ENCODE measurements around the gene ATR.
A peak's percentile ranks its signal among the peaks of the same experiment; 100 is the strongest.

Gene ATR

DNA sequence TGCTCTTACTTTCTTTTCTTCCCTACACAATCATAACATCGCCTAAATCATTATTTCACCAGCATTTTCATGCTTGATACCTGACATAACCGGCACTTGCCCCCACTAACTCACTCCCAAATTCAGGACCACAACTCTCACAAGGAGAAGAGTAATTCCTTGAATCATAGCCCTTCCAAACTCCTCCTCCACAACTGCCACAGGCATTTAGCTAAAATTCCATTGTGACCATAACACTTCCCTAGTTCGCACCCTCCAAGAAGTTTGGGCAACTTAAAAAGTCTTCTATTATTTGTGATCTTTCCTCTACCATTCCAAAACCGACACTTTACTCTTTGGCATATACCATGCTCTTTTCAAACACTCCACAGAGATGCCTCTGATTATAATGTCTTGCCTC, 71.3 kb downstream of the ATR start:
- FAIRE-seq, result no peak

DNA sequence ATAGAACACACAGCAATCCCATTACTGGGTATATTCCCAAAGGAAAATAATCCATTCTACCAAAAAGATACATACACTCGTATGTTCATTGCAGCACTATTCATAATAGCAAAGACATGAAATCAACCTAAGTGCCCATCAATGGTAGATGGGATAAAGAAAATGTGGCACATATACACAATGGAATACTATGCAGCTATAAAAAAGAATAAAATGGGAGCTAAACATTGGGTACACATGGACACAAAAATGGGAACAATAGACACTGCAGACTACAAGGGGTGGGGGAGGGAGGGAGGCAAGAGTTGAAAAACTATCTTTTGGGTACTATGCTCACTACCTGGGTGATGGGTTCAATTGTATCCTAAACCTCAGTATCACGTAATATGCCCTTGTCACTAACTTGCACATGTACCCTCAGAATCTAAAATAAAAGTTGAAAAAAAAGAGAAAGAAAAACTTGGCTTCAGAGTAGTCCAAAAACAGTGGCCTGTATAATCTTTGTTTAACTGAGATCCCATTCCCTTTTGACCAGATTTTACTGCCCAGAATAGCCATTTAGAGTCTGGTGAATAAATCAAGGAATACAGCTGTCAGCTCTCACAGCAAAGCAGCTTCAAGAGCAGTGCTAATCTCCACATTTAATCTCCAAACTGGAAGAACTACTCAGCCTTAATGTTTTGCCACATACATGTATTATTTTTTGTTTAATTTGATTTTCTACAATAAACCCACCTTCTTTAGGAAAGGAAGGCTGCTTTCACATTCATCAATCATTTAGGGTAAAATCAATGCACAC, 76.1 kb downstream of the ATR start:
- FAIRE-seq, result no peak

DNA sequence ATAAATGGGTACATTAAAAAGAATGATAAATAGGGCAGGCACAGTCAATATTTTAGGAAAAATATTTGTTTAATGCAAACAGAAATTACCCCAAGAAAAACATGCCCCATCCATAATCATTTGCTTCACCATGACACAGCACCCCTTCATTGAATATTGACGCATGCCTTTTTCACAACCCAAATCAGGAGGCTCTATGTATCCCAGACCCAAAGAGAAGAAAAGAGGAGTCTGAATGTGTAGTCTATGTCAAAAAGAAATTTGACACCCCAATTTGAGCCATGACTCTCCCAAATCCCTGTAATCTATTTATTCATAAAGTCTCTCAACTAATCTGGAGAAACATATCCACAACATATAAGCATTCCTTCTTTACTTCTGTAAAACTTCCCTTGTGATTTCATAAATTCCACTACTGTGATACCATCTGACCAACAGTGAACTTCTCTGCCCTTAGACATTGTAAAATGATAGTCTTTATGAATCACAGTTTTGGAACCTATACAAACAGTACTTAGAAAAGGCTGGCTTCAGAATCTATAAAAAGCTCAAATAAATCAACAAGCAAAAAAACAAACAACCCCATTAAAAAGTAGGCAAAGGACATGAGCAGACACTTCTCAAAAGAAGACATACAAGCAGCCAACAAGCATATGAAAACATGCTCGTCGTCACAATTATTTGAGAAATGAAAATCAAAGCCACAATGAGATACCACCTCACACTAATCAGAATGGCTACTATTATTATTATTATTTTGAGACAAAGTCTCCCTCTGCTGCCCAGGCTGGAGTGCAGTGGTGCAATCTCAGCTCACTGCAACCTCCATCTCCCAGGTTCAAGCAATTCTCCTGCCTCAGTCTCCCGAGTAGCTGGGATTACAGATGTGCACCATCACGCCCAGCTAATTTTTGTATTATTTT, 77.3 kb downstream of the ATR start:
- no peak for FAIRE-seq

DNA sequence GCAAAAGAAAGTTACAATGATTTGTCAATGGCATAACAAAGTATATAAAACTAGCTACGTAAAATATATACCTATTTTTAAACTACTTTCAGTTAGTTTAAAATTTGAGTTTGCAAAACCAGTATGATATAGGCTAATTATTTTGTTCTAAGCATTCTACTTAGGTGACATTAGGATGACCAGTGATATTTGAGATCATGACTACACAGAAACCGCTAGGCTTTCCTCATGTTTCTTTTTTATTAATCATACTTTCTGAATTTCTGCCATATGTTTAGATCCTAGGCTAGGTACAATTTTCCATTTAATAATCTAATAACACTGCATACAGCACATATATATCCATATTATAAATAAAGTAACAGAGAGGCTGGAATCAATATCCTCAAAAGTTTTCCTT, 78.3 kb downstream of the ATR start:
- FAIRE-seq, result no peak

DNA sequence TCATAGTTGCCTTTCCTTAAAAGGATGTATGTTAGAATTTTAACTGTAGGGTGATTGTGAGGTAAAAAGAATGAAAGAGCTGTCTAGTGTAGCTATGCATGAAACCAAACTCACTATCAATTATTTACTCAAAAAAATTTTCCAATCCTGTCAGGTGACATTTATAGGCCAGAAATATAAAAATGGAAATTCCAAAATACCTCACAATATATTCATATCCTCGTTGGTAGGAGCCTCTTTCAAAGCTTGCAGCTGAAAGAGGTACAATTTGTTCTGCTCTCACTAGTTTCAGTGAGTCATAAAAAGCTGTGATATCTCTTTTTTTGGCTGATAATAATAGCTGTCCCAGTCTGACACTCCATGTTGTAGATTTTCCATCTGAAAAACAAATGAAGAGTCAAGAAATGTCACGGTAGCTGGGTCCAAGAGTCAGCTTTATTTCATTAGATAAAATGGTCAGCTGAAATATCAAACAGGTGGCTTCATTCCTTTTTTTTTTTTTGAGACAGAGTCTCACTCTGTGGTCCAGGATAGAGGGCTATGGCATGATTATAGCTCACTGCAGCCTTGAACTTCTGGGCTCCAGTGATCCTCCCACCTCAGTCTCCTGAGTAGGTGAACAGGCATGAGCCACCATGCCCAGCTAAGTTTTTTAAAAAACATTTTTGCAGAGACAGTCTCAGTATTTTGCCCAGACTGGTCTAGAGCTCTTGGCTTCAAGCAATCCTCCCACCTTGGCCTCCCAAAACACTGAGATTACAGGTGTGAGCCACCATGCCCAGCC, 79.9 kb downstream of the ATR start:
- no peak for FAIRE-seq

DNA sequence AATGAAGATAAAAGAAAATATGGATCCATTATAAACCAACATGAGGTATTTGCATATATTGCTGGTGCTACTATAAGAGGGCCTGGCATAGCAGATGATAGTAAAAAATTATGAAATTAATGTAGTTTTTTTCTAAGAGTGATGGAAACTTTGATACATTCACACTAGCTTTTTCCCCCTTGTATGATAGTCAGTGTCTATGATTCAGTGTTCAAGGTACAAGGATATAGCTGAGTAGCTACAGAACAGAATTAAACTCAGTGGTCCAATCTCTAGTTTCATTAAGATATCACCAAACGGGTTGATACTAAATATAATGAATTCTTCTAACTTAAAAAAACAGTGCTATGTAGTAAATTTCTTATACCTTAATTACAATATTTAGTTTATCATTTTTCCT, 80.8 kb downstream of the ATR start:
- no peak for FAIRE-seq

DNA sequence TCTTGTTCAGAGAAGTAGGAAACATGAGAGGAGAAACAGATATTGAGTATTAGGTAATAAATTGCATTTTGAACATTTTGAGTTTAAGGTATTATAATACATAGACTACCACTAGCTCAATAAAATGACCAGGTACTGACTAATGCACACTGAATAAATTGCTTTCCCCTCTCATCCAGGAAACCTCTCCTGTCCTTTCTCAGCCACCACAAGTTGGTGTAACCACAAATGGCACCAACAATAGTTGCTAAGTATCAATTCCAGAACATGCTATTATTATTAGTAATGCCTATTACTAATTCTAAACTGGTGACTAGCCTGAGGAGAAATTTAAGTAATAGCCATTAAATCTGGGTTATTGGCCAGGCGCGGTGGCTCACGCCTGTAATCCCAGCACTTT, 83.4 kb downstream of the ATR start:
- no peak for FAIRE-seq

DNA sequence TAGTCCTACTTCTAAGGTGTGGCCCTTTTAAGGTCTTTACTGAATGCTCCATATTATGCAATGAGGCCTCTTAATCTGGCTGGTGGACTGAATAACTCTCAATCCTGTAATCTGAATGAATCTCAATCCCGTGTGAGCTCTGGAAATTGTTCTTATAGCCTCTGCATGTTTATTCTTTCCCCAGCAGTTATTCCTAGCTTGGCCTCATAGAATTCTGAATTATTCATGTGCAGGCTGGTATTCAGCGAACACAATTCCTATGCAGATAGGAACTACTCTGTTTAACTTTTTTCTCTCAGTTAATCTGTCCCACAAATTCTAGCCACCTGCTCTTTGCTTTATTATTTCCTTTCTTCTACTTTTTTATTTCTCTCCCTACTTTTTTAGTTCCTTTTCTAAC, 86.3 kb downstream of the ATR start:
- no peak for FAIRE-seq

DNA sequence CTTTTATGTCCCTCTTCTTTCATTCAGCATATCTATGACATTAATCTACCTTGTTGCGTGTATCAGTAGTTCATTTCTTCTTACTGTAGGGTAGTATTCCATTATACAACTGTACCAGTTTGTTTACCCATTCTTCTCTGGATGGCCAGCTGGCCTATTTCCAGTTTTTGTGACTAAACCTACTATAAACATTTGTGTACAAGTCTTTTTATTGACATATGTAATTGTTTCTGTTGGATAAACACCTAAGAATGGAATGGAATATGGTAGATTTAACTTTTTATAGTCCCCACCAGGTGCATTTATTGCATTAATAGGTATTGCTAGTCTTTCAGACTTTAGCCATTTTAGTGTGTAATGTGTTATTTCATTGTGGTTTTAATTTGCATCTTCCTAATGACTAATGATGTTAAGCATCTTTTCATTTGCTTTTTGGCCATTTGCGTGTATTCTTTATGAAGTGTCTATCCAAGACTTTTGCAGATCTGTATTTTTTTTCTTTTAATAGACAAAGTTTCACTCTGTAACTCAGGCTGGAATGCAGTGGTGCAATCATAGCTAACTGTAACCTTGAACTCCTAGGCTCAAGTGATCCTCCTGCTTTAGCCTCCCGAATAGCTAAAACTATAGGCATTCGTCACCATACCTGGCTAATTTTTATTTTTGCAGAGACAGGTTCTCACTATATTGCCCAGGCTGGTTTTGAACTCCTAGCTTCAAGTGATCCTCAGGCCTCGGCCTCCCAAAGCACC, 88.8 kb downstream of the ATR start:
- no peak for FAIRE-seq

DNA sequence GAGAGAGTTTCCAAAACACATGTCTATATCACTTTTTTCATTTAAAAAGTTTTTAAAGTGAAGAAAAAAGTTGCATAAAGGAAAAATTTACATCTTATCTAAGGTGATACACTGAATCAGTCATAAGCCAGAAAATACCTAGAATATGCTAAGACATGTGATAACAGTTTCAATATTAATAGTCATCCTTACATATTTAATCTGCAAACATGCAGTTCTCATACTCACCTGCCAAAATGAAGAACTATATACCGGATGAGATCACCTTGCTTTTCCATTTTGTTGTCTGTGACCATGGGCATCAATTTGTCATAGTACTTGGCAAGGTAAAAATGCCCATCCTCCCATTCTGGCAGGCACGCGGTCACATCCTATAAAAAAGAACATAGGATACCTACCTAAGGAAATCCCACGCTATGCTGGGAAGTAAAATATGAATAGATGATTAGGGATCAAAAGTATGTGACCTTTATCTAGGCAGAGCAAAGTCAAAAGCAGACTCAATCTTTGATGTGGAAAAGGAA, 93.6 kb downstream of the ATR start:
- no peak for FAIRE-seq

DNA sequence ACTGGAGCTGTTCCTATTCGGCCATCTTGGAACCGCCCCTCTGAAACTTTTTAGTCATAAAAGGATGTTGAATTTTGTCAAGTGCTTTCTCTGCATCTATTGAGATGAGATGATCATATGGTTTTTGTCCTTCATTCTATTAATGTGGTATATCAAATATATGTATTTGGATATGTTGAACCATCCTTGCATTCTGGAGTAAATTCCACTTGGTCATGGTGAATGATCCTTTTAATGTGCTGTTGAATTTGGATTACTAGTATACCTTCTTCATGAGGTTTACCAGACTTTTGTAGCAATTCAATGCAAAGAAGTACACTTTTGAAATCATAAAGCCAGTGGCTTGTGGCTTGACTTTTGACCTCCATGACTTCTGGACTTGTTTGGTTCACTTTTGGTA, 97.3 kb downstream of the ATR start:
- FAIRE-seq, result no peak

DNA sequence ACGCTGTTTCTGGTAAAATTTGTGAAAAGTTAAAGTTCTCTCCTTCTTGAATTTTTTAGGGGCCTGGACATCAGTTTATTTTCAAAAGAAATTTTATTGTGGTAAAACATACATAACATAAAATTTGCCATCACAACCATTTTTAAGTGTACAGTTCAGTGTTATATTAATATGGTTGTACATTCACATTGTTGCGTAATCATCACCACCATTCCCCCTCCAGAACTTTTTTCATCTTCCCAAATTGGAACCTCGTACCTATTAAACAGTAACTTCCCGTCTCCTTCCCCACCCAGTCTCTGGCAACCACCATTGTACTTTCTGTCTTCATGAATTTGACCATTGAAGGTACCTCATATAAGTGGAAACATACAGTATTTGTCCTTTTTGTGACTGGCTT, 107.7 kb downstream of the ATR start:
- no peak for FAIRE-seq

DNA sequence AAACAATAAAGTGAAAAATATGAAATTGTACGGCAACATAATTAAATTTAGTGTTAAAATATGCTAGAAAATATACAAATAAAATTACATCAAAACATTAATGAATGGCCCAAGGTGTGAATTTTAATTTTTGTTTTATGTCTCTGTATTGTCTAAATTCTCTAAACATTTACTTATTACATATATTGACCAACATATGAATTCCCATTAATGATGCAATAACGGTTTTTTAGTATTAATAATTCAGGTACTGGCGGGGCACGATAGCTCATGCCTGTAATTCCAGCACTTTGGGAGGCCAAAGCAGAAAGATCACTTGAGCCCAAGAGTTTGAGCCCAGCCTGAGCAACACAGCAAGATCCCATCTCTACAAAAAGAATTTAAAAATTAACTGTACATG, 110.1 kb downstream of the ATR start:
- FAIRE-seq, result peak; percentile 93

DNA sequence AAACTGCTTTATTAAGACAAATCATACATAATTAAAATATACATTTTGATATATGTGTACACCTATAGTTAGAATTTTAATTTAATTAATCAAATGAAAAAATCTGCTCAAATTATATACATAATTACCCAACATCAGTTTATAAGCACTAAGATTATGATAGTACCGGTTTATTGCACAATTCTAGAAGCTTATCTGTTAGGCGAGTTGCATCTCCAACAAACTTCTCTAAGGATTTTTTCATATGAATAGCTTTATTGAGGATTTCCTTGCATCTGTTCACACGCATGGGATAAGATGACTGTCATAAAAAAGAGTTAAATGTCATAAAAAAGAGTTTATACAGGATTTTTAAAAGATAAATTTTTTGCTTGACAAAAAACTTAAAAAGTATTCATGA, 110.8 kb downstream of the ATR start:
- FAIRE-seq, result peak; percentile 66

DNA sequence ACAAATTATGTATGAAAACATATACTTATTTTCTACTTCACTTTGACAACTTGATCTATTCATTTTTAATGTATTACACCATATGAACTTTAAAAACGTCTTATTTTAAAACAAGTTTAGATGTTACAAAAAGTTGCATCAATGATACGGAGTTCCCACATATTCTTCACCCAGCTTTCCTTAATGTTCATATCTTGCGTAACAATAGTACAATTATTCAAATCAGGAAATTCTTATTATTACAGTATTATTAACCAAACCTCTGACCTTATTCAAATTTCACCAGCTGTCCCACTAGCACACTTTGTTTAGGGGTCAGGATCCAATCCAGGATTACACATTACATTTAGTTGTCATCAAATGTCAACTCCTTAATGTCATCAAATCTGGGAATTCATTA, 117.8 kb downstream of the ATR start:
- peak; percentile 17 for FAIRE-seq

DNA sequence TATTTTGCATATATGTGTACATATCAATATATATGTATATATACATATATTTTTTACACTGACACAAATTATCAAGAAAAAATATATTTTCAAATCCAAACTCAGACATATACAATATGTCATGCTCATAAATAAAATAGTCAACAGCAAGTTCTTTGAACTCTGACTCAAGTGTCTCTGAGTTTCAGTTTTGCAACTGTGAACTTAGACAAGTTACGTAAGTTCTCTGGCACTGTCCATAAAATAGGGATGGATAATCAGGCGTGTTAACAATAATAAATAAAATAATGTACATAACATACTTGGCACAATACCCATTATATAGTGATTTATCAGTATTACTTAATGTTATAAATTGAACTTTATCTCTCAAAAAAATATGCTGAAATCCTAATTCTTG, 118.6 kb downstream of the ATR start:
- peak; percentile 17 for FAIRE-seq

DNA sequence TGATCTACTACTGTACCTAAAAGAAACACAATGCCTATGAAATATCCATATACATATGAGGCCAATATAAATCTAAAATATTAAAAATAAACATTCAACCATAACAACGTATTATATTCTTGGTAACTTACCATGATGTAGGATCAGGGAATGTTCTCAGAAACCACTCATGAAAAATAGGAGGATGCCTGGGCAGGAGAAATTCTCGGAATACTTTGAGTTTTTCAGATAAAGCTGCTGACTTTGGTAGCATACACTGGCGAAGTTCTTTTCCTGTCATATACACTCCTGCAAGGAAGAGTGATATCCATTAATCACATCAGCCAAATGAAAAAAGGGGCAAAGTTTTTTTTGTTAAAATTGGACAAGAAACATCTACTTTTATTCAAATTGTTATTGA, 119.4 kb downstream of the ATR start:
- no peak for FAIRE-seq

DNA sequence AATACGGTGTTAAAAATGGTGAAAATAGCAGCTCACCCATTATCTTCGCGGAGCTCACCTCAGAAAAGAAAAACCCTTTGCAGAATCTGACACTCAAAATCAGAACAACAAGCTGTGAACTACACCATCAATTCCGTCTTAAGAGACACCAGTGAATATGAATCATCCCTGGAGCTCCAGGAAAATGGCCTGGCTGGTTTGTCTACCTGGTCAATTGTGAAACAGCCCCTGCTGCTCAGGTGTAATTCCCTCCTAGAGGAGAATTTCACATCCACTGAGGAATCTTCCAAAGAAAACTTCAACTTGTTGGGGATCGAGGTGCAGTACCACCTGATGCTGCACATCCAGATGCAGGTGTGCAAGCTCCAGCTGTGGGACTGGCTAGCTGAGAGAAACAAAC, 127.7 kb downstream of the ATR start:
- no peak for FAIRE-seq

DNA sequence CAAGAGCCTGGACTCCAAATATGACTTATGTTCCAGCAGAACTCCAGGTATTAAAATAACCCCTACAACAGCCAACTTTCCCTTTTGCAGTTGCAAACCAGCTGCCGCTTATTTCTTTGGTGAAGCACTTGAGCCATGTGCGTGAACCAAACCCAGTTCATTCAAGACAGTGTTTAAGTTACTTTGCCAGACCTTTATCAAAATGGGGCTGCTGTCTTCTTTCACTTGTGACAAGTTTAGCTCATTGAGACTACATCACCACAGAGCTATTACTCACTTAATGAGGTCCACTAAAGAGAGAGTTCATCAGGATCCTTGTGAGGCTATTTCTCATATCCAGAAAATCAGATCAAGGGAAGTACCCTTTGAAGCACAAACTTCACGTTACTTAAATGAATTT, 128.3 kb downstream of the ATR start:
- FAIRE-seq, result no peak

DNA sequence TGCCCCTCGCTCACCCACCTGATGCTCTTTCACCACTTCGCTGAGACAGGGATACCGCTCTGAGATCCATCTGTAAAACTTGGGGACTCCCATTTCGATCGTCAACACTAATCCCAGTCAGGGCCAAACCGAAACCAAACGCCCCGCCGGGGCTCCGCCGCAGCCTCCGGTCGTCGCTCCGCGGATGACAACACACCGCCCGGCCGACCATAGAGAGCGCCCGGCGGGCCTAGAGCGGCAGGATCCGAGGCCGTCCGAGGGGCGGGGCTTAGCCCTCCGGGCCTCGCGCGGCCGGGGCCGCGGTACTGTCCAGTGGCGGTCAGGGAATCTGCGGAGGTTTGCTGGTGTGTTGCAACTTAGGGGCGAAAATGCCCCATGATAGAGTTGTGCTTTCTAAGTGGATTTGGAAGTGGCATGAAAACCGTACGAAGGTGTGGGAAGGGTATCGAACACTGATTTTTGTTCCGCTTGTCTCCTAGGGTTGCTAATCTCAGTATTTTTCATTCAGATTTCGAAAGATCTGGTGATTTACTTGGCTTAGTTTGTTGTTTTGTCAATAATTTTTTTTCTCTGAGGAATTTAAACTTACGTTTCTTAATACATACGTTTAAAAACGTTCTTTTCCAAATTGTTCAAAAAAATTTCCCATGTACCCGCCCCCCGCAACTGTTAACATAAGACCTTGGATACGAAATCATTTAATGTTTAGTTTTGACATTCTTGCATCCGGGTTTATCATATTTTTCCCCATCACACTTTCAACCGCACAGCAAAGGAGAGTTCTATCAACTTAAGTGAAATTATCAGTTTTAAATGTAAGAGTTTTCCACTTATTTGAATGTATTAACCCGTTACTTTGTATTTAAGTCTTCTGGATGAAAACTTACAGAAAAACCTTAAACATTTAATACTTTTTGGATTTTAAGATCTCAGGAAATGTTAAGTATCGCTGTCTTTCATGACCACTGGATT, 130.4 kb downstream of the ATR start, which contains the start of gene XRN1:
Gene XRN1, minus strand, starts transcription at position 186 of the 972 bp plus-strand sequence. Its CDS starts 93 bp downstream, at position 93.
- FAIRE-seq, result peak; percentile 58

DNA sequence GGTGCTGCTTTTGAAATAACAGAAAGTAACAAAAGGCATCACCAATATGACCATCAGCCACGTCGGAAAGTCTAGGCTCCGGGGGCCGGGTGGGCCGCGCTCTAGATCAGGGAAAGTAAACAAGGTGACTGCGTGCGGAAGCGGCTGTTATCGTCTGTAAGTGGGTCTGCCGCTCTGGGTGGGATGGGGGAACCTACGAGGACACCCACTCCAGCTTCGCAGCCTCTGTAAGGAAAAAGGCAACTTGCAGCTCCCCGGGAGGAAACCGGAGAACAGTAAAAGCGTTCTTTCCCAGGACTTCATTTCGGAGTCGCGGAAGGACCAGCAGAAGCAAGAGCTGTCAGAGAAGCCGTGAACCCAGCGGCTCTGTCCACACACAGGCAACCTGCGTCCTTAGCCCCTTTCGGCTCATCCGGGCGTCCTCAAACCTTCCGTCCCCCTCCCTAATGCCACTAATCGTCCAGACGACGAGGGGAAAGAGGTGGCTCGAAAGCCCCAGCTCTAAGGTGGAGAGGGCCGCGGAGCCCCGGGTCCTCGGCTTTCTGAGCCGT, 131.2 kb downstream of the ATR start:
- no peak for FAIRE-seq

Data from G401.6 (cell line).